Pancreas (tissue), 10 donors: ENCODE measurements around the gene IQCK. TPM values are rescaled to one million over a fixed set of nuclear protein-coding genes. Genes with fewer than 3 reads are reported as not detected.

Experiments
- ATAC-seq, 4 donors: fragments of 200-7000 bp; cut with Tn5 transposase; one replicate each; pipeline versions ENCODE4 v1.8.0 to v1.9.1; 2020; ENCODE audit warnings: mild to moderate bottlenecking in 4 of 4, moderate library complexity in 4 of 4
- DNase-seq, 6 donors: peaks; one replicate each; pipeline ENCODE4 v3.0.0-alpha.2; 2020
- FAIRE-seq: peaks from 2 replicates; lab custom pipeline; 2012; peaks lifted over from hg19 to GRCh38; lab: Jason Lieb, UNC
- H3K27ac ChIP-seq, 4 donors: fragments of 200-600 bp; sonication (generic); 1 replicate in 3 of 4; 2 replicates in 1 of 4; pipeline versions ENCODE4 v1.5.0 to v1.8.0; 2020
- H3K27me3 ChIP-seq, 4 donors: fragments of 200-600 bp; one replicate each; pipeline ENCODE4 v1.8.0; 2021
- H3K36me3 ChIP-seq, 3 donors: fragments of 200-600 bp; sonication (generic) in 1 of 3; one replicate each; pipeline versions ENCODE4 v1.5.0 to v1.8.0; 2020 to 2021
- H3K4me1 ChIP-seq, 3 donors: fragments of 200-600 bp; one replicate each; pipeline ENCODE4 v1.8.0; 2021
- H3K4me3 ChIP-seq, 4 donors: fragments of 200-600 bp; sonication (generic) in 2 of 4; one replicate each; pipeline versions ENCODE4 v1.5.0 to v1.8.0; 2020 to 2021
- H3K9me3 ChIP-seq, 4 donors: fragments of 200-600 bp; one replicate each; pipeline ENCODE4 v1.8.0; 2021
- WGBS, 2 donors: extraction: QIAGEN DNeasy Blood & Tissue Kit; methylation state at CpG; one replicate each; pipeline ENCODE4 v1.1.7; 2013; 5-methylcytosine and 5-hydroxymethylcytosine counted together
- intact Hi-C, 3 donors: fragments of 100-400 bp; cut with DNase I; formaldehyde crosslinking; loops; one replicate each; pipeline versions ENCODE4 v1.11.1 to v1.14.2; 2022
- polyA plus RNA-seq, 2 donors: library from polyadenylated mRNA; stranded (reverse); fragments of 200-250 nt; gene quantifications; one replicate each; pipeline ENCODE4 v1.2.3, GENCODE V29; 2013
- total RNA-seq, 6 donors: library from RNA; stranded (reverse); fragmentation: NEBNext Ultra II Directional in 4 of 6; extraction: Animal tissue kit (Norgen Biotek cat#: 25700) in 4 of 6; gene quantifications; one replicate each; pipeline versions ENCODE4 v1.2.1 to v1.2.4, GENCODE V29; 2021 to 2023
- TF ChIP-seq, protein P1 (sequence below), 4 donors: fragments of 200-600 bp; sonication (generic) in 3 of 4; IDR thresholded peaks; one replicate each; pipeline versions ENCODE4 v1.5.0 to v1.8.0; 2021; ENCODE audit warnings: antibody characterized with exemption in 4 of 4
- donor health status: healthy with polysubstance abuse.
- donor health status: DM: no; HTN: no; CAD: no; lungs with moderate emphysema.
- donor health status: DM: no; HTN: no; CAD: no.
- donor health status: control.
- donor health status: control.
- donor health status: Bipolar disorder and iron deficiency.
- donor health status: DM: yes; HTN: yes; CAD: no.
- donor health status: DM: no; HTN: no; CAD: no.
- donor health status: DM: no; HTN: no; CAD: no.
- donor health status: DM: yes; HTN: yes; CAD: no.

IQCK gene
- total and polyA plus RNA-seq, 8 donors, result 6.7 to 15.5 (median 10.9) TPM

DNA sequence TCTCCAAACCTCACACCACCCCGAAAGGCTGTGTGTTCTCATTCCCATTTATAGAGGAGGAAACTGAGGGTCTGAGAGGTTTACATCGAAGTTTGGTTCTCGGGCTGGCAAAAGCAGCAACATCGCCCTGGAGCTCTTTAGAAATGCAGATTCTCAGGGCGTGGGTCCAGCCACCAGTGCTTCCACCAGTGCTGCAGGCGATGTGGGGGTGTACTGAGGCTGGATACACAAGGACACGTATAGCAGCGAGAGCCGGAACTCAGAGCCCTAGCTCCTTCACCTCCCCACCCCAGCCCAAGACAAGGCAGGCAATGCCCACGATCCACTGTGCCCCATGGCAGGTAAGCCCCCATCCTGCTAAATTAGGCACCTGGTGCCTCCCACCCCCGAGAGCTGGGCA is 160.7 kb downstream of the IQCK start:
- TF ChIP-seq, protein P1, sequence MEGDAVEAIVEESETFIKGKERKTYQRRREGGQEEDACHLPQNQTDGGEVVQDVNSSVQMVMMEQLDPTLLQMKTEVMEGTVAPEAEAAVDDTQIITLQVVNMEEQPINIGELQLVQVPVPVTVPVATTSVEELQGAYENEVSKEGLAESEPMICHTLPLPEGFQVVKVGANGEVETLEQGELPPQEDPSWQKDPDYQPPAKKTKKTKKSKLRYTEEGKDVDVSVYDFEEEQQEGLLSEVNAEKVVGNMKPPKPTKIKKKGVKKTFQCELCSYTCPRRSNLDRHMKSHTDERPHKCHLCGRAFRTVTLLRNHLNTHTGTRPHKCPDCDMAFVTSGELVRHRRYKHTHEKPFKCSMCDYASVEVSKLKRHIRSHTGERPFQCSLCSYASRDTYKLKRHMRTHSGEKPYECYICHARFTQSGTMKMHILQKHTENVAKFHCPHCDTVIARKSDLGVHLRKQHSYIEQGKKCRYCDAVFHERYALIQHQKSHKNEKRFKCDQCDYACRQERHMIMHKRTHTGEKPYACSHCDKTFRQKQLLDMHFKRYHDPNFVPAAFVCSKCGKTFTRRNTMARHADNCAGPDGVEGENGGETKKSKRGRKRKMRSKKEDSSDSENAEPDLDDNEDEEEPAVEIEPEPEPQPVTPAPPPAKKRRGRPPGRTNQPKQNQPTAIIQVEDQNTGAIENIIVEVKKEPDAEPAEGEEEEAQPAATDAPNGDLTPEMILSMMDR (IDR thresholded peaks at IDR 0.05), result no peak
- no peak for ATAC-seq
- intact Hi-C loops, result loop anchor here in 1 of 3 donors (10.0 kb wide), 1 partner anchor 144 kb away; no protein-coding TSS in a partner anchor
- H3K9me3 ChIP-seq, result no peaks in the 10 kb centered on the region
- H3K27me3 ChIP-seq, result no peaks in the 10 kb centered on the region
- 94 to 95% methylated on average over 11 of the region's 11 CpGs for WGBS, 2 donors
- H3K4me3 ChIP-seq, result no peak overlapping the region
- peaks cover 0 to 4% (median 0%) of the 10 kb centered on the region in 3 donors for H3K4me1 ChIP-seq
- no peak for DNase-seq
- FAIRE-seq, result no peak
- H3K36me3 ChIP-seq, result no peaks in the 10 kb centered on the region
- H3K27ac ChIP-seq, result no peak overlapping the region

DNA sequence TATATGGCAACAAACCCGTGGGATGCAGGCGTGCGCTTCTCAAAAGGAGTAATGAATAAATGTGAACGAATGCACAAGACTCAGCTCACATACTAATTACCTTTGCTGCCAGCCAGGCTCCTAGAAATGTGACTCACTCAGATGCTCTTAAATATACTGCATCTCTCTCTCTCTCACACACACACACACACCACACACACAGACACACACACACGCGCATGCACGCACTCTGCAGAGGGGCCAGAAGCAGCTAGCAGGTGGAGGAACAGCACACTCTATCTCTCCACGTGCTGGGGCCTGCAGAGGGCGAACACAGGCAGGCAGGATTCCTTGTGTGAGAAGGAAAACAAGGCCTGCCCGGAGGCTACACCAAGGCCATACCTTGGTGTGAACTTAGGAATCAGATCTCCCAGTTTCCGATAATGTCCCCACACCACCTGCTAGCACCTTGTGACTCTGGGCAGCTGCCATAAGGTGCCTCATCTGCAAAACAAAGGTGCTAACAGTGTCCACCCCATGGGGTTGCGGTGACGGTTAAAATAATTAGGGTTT is 161.2 kb downstream of the IQCK start:
- DNase-seq (peak in 3 of 6 donors; percentile 30 to 47 (median 36)), FAIRE-seq (no peak)
- TF ChIP-seq, protein P1 (IDR thresholded peaks at IDR 0.05), result no peak

DNA sequence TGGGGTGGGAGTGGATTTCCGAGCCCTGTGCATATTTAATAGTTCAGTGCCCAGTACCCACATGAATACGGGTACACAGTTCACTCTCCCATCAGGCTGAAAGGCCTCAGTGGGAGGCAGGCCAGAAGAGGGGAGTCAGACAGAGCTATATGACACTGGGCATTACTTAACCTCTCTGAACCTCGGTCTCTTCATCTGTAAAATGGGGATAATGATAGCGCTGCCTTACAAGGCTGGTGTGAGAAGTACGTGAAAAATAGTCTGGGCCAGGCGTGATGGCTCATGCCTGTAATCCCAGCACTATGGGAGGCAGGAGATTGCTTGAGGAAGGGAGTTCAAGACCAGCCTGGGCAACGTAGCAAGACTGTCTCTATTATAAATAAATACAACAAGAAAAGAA is 163.0 kb downstream of the IQCK start:
- no peaks in the 10 kb centered on the region for H3K9me3 ChIP-seq
- no peak for DNase-seq
- intact Hi-C loops, result loop anchor here (10.0 kb wide), 2 partner anchors 166 to 286 kb away; partner anchors contain the start of genes IQCK (in 2 of the 3) and KNOP1 (in 2 of the 3)
- TF ChIP-seq, protein P1 (IDR thresholded peaks at IDR 0.05), result no peak
- WGBS, 2 donors, result 90 to 94% methylated on average over 7 of the region's 7 CpGs
- no peak for FAIRE-seq
- H3K4me3 ChIP-seq, result no peak overlapping the region
- no peak overlapping the region for H3K27ac ChIP-seq
- no peaks in the 10 kb centered on the region for H3K36me3 ChIP-seq
- no peak for ATAC-seq
- peaks cover 0 to 12% (median 6%) of the 10 kb centered on the region in 3 donors for H3K4me1 ChIP-seq
- no peaks in the 10 kb centered on the region for H3K27me3 ChIP-seq

More for the DNA sequence above, 161.2 kb downstream of the IQCK start:
- H3K4me3 ChIP-seq, result no peak overlapping the region
- intact Hi-C loops, result loop anchor here in 1 of 3 donors (10.0 kb wide), 1 partner anchor 145 kb away; no protein-coding TSS in a partner anchor
- peaks cover 0 to 4% (median 0%) of the 10 kb centered on the region in 3 donors for H3K4me1 ChIP-seq
- no peaks in the 10 kb centered on the region for H3K9me3 ChIP-seq
- peak overlapping the region in 1 of 4 donors; percentile 46 for H3K27ac ChIP-seq
- WGBS, 2 donors, result 49 to 52% methylated on average over 13 of the region's 13 CpGs
- peak in 3 of 4 donors; percentile 10 to 58 (median 19) for ATAC-seq
- H3K27me3 ChIP-seq, result no peaks in the 10 kb centered on the region
- no peaks in the 10 kb centered on the region for H3K36me3 ChIP-seq

DNA sequence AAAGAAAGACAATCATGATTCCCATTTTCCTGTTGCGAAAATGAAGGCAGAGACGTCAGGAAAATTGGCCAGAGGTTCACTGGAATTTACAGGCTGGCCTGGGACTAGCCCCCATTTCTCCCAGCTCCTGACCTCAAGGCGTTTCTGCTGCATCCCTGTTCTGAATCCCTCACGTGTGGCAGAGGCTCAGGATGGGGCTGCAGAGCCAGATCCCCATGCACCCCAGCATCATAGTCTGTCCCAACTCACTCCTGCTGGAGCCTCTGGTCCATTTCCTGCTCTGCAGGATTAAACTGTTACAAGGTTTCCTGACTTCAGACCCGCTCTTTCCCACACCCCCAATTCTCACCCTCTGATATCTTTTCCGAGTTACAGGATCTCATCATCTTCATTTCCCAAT is 163.7 kb downstream of the IQCK start:
- H3K36me3 ChIP-seq, result no peaks in the 10 kb centered on the region
- intact Hi-C loops, result loop anchor here (10.0 kb wide), 2 partner anchors 167 to 287 kb away; partner anchors contain the start of genes IQCK (in 2 of the 3) and KNOP1 (in 2 of the 3)
- peaks cover 0 to 13% (median 6%) of the 10 kb centered on the region in 3 donors for H3K4me1 ChIP-seq
- no peaks in the 10 kb centered on the region for H3K27me3 ChIP-seq
- H3K27ac ChIP-seq, result no peak overlapping the region
- TF ChIP-seq, protein P1 (IDR thresholded peaks at IDR 0.05), result no peak
- WGBS, 2 donors, result 71 to 74% methylated on average over 6 of the region's 6 CpGs
- no peaks in the 10 kb centered on the region for H3K9me3 ChIP-seq
- H3K4me3 ChIP-seq, result no peak overlapping the region
- no peak for DNase-seq
- ATAC-seq, result no peak
- no peak for FAIRE-seq

DNA sequence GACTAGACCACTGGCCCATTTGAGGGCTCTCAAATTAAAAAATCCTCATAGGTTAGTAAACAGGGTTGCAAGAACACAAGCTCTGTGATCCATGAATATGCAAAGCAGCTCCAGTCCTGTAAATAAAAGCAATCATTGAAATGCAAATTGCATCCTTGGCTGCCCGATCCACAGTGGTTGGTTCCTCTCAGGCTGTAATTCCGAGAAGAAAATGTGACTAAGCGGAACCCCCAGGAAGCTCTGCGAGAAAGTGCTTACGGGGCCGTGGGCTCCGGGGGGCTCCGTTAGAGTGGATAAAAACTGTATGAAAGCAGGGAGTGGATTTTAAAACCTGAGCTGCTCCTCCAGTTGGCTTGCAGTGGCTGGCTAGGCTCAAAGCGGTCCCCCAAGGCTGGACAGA is 164.1 kb downstream of the IQCK start:
- ATAC-seq (no peak), FAIRE-seq (no peak), DNase-seq (no peak)
- 75 to 80% methylated on average over 9 of the region's 9 CpGs for WGBS, 2 donors
- TF ChIP-seq, protein P1 (IDR thresholded peaks at IDR 0.05), result no peak
- Histone ChIP-seq H3K4me1 (peaks cover 0 to 13% (median 6%) of the 10 kb centered on the region in 3 donors), H3K9me3 (no peaks in the 10 kb centered on the region), H3K36me3 (no peaks in the 10 kb centered on the region), H3K27ac (peak overlapping the region in 3 of 4 donors; percentile 46 to 76 (median 55)), H3K4me3 (peak overlapping the region in 2 of 4 donors; percentile 74 to 82), H3K27me3 (no peaks in the 10 kb centered on the region)
- intact Hi-C loops, result loop anchor here (10.0 kb wide), 2 partner anchors 167 to 287 kb away; partner anchors contain the start of genes IQCK (in 2 of the 3) and KNOP1 (in 2 of the 3)
